ENCODE measurements around the gene CCDC127.

CCDC127 gene

DNA sequence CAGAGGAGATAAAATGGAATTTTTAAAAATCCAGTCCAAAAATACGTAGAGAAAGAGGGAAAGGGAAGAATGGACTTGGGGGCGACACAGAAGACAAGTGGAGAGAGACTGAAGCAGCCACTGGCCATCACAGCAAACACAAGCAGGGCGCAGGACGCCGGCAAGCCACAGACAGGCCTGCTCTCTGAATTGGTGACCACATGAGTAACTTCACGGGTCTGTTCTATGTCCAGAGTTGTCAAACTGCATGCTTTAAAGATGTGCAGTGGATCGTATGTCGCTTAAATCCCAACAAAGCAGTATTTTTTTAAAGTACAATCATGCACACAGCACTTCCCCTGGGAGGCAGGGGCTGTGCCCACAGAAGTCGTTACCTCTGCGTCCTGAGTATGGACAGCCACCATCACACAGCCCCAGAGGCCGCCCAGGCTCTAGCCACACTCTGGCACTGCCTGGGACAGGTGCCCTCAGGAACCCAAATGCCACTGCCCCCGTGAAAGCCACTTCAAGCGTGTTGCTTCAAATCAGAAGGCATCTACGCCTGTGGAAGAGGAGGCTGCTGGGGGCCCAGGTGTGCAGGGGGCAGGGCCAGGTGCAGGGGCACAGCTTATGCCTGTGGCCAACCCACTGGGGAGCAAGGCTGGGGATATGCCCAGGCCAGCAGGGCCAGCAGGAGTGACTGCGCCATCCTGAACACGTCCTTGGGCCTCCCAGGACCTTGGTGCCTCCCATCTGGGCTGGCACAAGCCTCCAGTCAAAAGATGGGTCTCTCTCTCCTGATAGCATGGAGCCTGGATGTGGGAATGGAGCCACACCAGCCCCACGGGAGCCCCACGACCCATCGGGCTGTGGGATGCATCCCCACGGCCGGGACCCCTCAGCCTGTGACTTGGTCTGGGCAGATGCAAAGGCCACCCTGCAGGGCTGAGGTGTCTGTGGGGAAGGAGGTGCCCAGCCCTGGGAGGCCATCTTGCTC lies 32.6 kb downstream of the CCDC127 start:
- no peaks in the 10 kb centered on the region for H3K9me3 ChIP-seq (ENCODE audit: control insufficient read depth, low read length)
- no peak overlapping the region for H3K4me3 ChIP-seq (ENCODE audit: insufficient read depth, low read depth, low read length)
- WGBS, 2 experiments = 90 to 93% methylated on average over 21 of the region's 21 CpGs
- no peaks in the 10 kb centered on the region for H3K27me3 ChIP-seq (ENCODE audit: control insufficient read depth, insufficient read depth, low read length, poor library complexity, severe bottlenecking)
- H3K4me1 ChIP-seq (ENCODE audit: control insufficient read depth, insufficient read depth, low read length) = peaks cover 16% of the 10 kb centered on the region
- H3K36me3 ChIP-seq (ENCODE audit: control insufficient read depth, insufficient read depth, low read length) = peaks cover 32% of the 10 kb centered on the region
- no peak overlapping the region for H3K27ac ChIP-seq (ENCODE audit: insufficient read depth, low read depth, low read length, poor library complexity, severe bottlenecking)

GRCh38 chr5:184471-184870 lies 33.5 kb downstream of the CCDC127 start:
- Histone ChIP-seq H3K4me1 (ENCODE audit: control insufficient read depth, insufficient read depth, low read length) (peaks cover 23% of the 10 kb centered on the region), H3K9me3 (ENCODE audit: control insufficient read depth, low read length) (no peaks in the 10 kb centered on the region), H3K27ac (ENCODE audit: insufficient read depth, low read depth, low read length, poor library complexity, severe bottlenecking) (no peak overlapping the region), H3K36me3 (ENCODE audit: control insufficient read depth, insufficient read depth, low read length) (peaks cover 33% of the 10 kb centered on the region), H3K4me3 (ENCODE audit: insufficient read depth, low read depth, low read length) (no peak overlapping the region), H3K27me3 (ENCODE audit: control insufficient read depth, insufficient read depth, low read length, poor library complexity, severe bottlenecking) (no peaks in the 10 kb centered on the region)
- WGBS, 2 experiments = 93 to 96% methylated on average over 6 to 7 of the region's 7 CpGs

- no peaks in the 10 kb centered on the region for H3K27me3 ChIP-seq (ENCODE audit: control insufficient read depth, insufficient read depth, low read length, poor library complexity, severe bottlenecking)
- H3K27ac ChIP-seq (ENCODE audit: insufficient read depth, low read depth, low read length, poor library complexity, severe bottlenecking) = no peak overlapping the region
- H3K9me3 ChIP-seq (ENCODE audit: control insufficient read depth, low read length) = no peaks in the 10 kb centered on the region
- H3K4me1 ChIP-seq (ENCODE audit: control insufficient read depth, insufficient read depth, low read length) = peaks cover 8% of the 10 kb centered on the region
- no peak overlapping the region for H3K4me3 ChIP-seq (ENCODE audit: insufficient read depth, low read depth, low read length)
- H3K36me3 ChIP-seq (ENCODE audit: control insufficient read depth, insufficient read depth, low read length) = peaks cover 33% of the 10 kb centered on the region
- WGBS, 2 experiments = 96% methylated on average over 12 of the region's 12 CpGs
Measured at GRCh38 chr5:182126-182525, 35.8 kb downstream of the CCDC127 start.

- WGBS, 2 experiments = 95% methylated on average over 22 of the region's 22 CpGs
- Histone ChIP-seq H3K27ac (ENCODE audit: insufficient read depth, low read depth, low read length, poor library complexity, severe bottlenecking) (no peak overlapping the region), H3K9me3 (ENCODE audit: control insufficient read depth, low read length) (no peaks in the 10 kb centered on the region), H3K4me3 (ENCODE audit: insufficient read depth, low read depth, low read length) (no peak overlapping the region), H3K36me3 (ENCODE audit: control insufficient read depth, insufficient read depth, low read length) (peaks cover 33% of the 10 kb centered on the region), H3K4me1 (ENCODE audit: control insufficient read depth, insufficient read depth, low read length) (peaks cover 8% of the 10 kb centered on the region), H3K27me3 (ENCODE audit: control insufficient read depth, insufficient read depth, low read length, poor library complexity, severe bottlenecking) (no peaks in the 10 kb centered on the region)
Measured at GRCh38 chr5:181566-181965, 36.4 kb downstream of the CCDC127 start.

DNA sequence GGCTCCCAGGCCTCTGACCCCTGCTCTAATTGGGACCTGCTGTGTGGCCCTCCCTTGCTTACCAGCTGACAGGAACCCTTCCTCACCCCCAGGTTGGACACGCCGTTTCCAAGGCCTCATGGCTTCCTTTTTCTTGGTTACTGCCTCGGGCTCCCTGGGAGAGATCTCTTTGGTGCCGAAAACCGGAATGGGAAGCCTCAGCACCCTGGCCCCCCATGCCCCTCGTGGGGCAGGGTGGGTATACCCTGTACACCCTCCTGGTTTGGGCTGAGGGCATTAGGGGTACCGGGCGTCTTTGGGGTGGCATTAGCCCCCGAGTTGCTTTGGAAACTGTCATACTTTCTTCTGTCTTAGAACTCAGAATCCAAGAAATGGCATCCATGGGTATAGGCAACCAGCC lies 36.8 kb downstream of the CCDC127 start:
- no peaks in the 10 kb centered on the region for H3K27me3 ChIP-seq (ENCODE audit: control insufficient read depth, insufficient read depth, low read length, poor library complexity, severe bottlenecking)
- WGBS, 2 experiments = 89% methylated on average over 9 of the region's 9 CpGs
- no peaks in the 10 kb centered on the region for H3K9me3 ChIP-seq (ENCODE audit: control insufficient read depth, low read length)
- H3K4me3 ChIP-seq (ENCODE audit: insufficient read depth, low read depth, low read length) = no peak overlapping the region
- peaks cover 33% of the 10 kb centered on the region for H3K36me3 ChIP-seq (ENCODE audit: control insufficient read depth, insufficient read depth, low read length)
- no peak overlapping the region for H3K27ac ChIP-seq (ENCODE audit: insufficient read depth, low read depth, low read length, poor library complexity, severe bottlenecking)
- H3K4me1 ChIP-seq (ENCODE audit: control insufficient read depth, insufficient read depth, low read length) = peaks cover 8% of the 10 kb centered on the region

DNA sequence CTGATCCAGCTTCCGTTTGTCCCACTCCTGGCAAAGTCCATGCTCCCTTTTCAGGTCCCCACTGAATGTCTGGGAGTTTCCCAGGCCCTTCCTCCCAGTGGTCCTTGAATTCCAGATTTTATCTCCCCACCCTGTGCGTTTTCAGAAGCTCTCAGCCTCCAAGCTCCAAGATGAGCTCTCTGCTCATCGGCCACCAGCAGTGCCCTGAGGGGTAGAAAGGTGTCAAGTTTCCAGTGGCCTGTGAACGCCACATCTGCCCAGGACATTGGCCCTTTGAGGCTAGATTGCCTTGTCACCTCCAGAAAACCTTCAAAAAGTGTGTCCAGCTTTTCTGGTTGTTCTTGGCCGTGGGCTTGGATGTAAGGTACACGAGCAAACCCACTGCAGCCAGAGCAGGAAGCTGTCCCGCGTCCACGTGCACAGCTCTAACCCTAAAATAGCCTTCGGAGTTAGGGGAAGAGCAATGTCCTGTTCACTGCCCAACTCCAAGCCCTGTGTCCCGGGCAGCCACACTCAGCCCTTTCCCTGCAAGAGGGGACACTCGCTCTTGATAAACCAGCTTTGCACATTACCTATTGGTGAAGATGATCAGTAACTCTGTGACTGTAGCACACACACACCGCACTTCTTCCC lies 37.6 kb downstream of the CCDC127 start:
- Histone ChIP-seq H3K4me1 (ENCODE audit: control insufficient read depth, insufficient read depth, low read length) (peaks cover 8% of the 10 kb centered on the region), H3K36me3 (ENCODE audit: control insufficient read depth, insufficient read depth, low read length) (peaks cover 33% of the 10 kb centered on the region), H3K9me3 (ENCODE audit: control insufficient read depth, low read length) (no peaks in the 10 kb centered on the region), H3K4me3 (ENCODE audit: insufficient read depth, low read depth, low read length) (no peak overlapping the region), H3K27me3 (ENCODE audit: control insufficient read depth, insufficient read depth, low read length, poor library complexity, severe bottlenecking) (no peaks in the 10 kb centered on the region), H3K27ac (ENCODE audit: insufficient read depth, low read depth, low read length, poor library complexity, severe bottlenecking) (no peak overlapping the region)
- 83 to 87% methylated on average over 13 of the region's 13 CpGs for WGBS, 2 experiments

DNA sequence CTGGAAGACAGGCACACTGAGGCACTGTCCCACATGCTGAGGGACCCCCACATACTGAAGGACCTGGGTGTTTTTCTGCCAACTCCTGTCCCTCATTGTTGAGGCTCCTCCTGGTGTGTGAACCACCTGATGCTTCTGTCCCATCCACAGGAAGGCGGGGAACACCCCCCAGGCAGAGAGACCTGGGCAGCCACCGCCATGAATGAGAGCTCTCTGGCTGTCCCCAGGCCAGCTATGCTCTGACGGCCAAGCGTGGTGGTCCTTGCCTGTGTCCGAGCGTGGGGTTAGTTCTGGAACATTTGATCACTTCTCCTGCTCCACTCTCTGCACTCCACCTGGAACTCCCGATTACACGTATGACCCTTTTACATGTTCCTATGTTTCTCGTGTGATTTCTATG lies 38.6 kb downstream of the CCDC127 start:
- H3K9me3 ChIP-seq (ENCODE audit: control insufficient read depth, low read length) = no peaks in the 10 kb centered on the region
- 90% methylated on average over 9 of the region's 9 CpGs for WGBS, 2 experiments
- H3K27ac ChIP-seq (ENCODE audit: insufficient read depth, low read depth, low read length, poor library complexity, severe bottlenecking) = no peak overlapping the region
- H3K4me3 ChIP-seq (ENCODE audit: insufficient read depth, low read depth, low read length) = no peak overlapping the region
- H3K4me1 ChIP-seq (ENCODE audit: control insufficient read depth, insufficient read depth, low read length) = peaks cover 8% of the 10 kb centered on the region
- peaks cover 30% of the 10 kb centered on the region for H3K36me3 ChIP-seq (ENCODE audit: control insufficient read depth, insufficient read depth, low read length)
- no peaks in the 10 kb centered on the region for H3K27me3 ChIP-seq (ENCODE audit: control insufficient read depth, insufficient read depth, low read length, poor library complexity, severe bottlenecking)

DNA sequence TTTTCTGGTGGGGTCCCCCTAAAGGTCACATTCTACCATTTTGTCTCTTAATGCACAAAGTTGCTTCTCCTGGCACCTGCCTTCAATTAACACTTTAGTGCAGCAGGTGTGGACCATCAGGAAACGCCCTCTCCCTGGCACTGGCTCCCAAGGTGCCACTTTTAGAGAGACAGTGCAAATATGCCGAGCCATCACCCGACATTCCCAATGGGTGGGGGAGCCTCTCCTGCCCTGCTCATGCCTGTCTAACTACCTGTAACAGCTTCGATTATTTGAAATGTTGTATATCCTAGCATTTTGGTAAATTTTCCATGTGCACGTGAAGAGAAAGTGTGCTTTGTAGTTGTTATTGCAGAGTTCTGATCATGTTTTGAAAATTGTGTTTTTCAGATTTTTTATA lies 39.8 kb downstream of the CCDC127 start:
- Histone ChIP-seq H3K4me3 (ENCODE audit: insufficient read depth, low read depth, low read length) (no peak overlapping the region), H3K4me1 (ENCODE audit: control insufficient read depth, insufficient read depth, low read length) (peaks cover 8% of the 10 kb centered on the region), H3K27ac (ENCODE audit: insufficient read depth, low read depth, low read length, poor library complexity, severe bottlenecking) (no peak overlapping the region), H3K9me3 (ENCODE audit: control insufficient read depth, low read length) (no peaks in the 10 kb centered on the region), H3K27me3 (ENCODE audit: control insufficient read depth, insufficient read depth, low read length, poor library complexity, severe bottlenecking) (no peaks in the 10 kb centered on the region), H3K36me3 (ENCODE audit: control insufficient read depth, insufficient read depth, low read length) (peaks cover 27% of the 10 kb centered on the region)
- WGBS, 2 experiments = 98% methylated on average over 5 of the region's 5 CpGs

DNA sequence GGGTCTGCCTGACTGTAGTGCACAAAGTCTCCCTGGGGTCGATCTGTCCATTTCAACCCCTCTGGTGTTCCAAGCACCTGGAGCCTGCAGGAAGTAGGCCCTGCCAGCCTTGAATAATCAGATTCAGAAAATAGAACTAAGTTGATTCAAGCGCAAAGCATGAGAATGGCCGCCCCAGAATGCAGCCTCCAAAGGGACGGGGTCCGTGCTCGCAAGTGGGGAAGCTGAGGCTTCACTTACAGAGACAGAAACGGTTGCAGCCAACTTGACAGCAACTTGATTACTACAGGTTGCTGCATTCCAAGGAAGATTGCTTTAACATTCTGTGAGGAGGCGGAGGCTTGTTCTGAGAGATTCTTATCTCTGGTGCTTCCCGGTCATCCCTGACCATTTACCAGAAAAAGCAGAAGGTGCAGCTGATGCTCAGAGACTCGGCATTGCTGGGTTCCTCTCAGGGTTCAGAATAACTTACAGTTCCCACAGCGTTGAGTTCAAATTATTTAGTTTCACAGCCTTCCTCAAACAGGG lies 41.6 kb downstream of the CCDC127 start:
- Histone ChIP-seq H3K27ac (ENCODE audit: insufficient read depth, low read depth, low read length, poor library complexity, severe bottlenecking) (no peak overlapping the region), H3K9me3 (ENCODE audit: control insufficient read depth, low read length) (no peaks in the 10 kb centered on the region), H3K27me3 (ENCODE audit: control insufficient read depth, insufficient read depth, low read length, poor library complexity, severe bottlenecking) (no peaks in the 10 kb centered on the region), H3K4me3 (ENCODE audit: insufficient read depth, low read depth, low read length) (no peak overlapping the region), H3K36me3 (ENCODE audit: control insufficient read depth, insufficient read depth, low read length) (peaks cover 24% of the 10 kb centered on the region), H3K4me1 (ENCODE audit: control insufficient read depth, insufficient read depth, low read length) (peaks cover 8% of the 10 kb centered on the region)
- 93 to 96% methylated on average over 11 of the region's 11 CpGs for WGBS, 2 experiments

DNA sequence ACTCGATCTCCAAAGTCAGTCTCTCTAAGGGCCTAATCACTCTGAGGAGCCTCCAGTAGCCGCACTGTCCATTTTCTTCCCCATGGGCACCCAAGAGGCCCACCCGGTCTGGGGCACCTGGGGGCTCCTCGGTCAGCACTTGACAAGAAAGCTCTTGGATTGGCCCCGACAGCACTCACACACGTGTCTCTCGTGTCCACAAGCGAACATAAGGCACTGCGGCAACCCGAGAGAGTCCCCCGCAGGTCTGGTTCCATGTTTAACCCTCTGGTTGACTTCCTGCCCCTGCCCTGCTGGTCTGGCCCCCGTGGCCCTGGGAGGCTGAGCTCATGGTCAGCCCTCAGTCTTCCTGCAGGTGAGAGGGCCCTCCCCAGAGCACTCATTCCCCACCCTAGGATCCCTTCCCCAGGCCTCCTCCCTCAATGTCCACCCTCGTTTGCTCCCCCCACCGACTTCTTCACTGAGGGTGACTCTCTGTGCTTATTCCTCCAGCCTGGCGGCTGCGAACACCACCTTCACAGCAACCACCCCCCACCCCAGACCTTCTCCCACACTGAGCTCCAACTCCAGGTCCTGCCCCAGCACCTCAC lies 43.0 kb downstream of the CCDC127 start:
- H3K4me3 ChIP-seq (ENCODE audit: insufficient read depth, low read depth, low read length) = no peak overlapping the region
- 94 to 96% methylated on average over 16 of the region's 16 CpGs for WGBS, 2 experiments
- H3K36me3 ChIP-seq (ENCODE audit: control insufficient read depth, insufficient read depth, low read length) = peaks cover 20% of the 10 kb centered on the region
- peaks cover 3% of the 10 kb centered on the region for H3K4me1 ChIP-seq (ENCODE audit: control insufficient read depth, insufficient read depth, low read length)
- no peaks in the 10 kb centered on the region for H3K27me3 ChIP-seq (ENCODE audit: control insufficient read depth, insufficient read depth, low read length, poor library complexity, severe bottlenecking)
- H3K9me3 ChIP-seq (ENCODE audit: control insufficient read depth, low read length) = no peaks in the 10 kb centered on the region
- H3K27ac ChIP-seq (ENCODE audit: insufficient read depth, low read depth, low read length, poor library complexity, severe bottlenecking) = no peak overlapping the region
